Endothelial cell of umbilical vein (primary cell): Measurements from ENCODE around the gene MYT1. TPM values are rescaled to one million over a fixed set of nuclear protein-coding genes. Genes with fewer than 3 reads are reported as not detected.

Experiments used
- BruUV-seq: library from RNA; stranded (reverse); fragments of 400-500 nt; replicated peaks from 2 replicates; lab custom pipeline; 2021; lab: Mats Ljungman, UMichigan
- CTCF ChIA-PET: fragments of 300-600, 350-600 bp; sonication (Branson Sonifier 250); formaldehyde crosslinking; loops from one replicate; lab custom pipeline; 2021; ENCODE audit warnings: antibody characterized with exemption, inconsistent platforms; lab: Charles Lee
- POLR2A ChIA-PET: fragments of 300-600, 350-600 bp; sonication (Branson Sonifier 250); formaldehyde crosslinking; loops from one replicate; lab custom pipeline; 2021; ENCODE audit warnings: antibody characterized with exemption, inconsistent platforms; lab: Charles Lee
- DNase-seq: peaks from one replicate; pipeline ENCODE4 v3.0.0-alpha.2; 2011; ENCODE audit warnings: low read depth, low spot score
- FAIRE-seq: peaks from 2 replicates; lab custom pipeline; 2011; peaks lifted over from hg19 to GRCh38; lab: Jason Lieb, UNC
- H2AFZ ChIP-seq: 2 replicates; pipeline ENCODE4 v1.6.0; 2012; ENCODE audit warnings: low read depth, low read length, control low read depth, inconsistent platforms
- H3K27ac ChIP-seq: 2 replicates; pipeline ENCODE4 v1.5.1; 2011; ENCODE audit warnings: low read depth, mild to moderate bottlenecking, control low read depth, low read length, moderate library complexity; ENCODE audit not compliant: insufficient read depth
- H3K27me3 ChIP-seq, 2 experiments: 2 replicates each; pipeline versions ENCODE4 v1.6.0 to v1.6.1; 2011; ENCODE audit warnings: low read length in 2 of 2, mixed read lengths in 1 of 2; ENCODE audit not compliant: control insufficient read depth in 2 of 2, insufficient read depth in 2 of 2
- H3K36me3 ChIP-seq, 2 experiments: 2 replicates in 1 of 2; 3 replicates in 1 of 2; pipeline ENCODE4 v1.5.1; 2011; ENCODE audit warnings: low read length in 2 of 2, mild to moderate bottlenecking in 1 of 2, moderate library complexity in 1 of 2; ENCODE audit not compliant: control insufficient read depth in 2 of 2, insufficient read depth in 2 of 2; ENCODE audit errors: extremely low read depth in 1 of 2
- H3K4me1 ChIP-seq: 3 replicates; pipeline ENCODE4 v1.5.1; 2011; ENCODE audit warnings: mild to moderate bottlenecking, low read length; ENCODE audit not compliant: control insufficient read depth, insufficient read depth; ENCODE audit errors: extremely low read depth
- H3K4me2 ChIP-seq: 2 replicates; pipeline ENCODE4 v1.6.1; 2011; ENCODE audit warnings: low read length, control low read depth, mixed read lengths; ENCODE audit not compliant: insufficient read depth
- H3K4me3 ChIP-seq, 3 experiments: fragments of 200-600 bp in 1 of 3; sonication (generic), shearing (Covaris generic) in 1 of 3; replicated peaks in 1 of 3; 2 replicates each; pipeline ENCODE4 v1.5.1; 2011 to 2016; ENCODE audit warnings: control low read depth in 3 of 3, low read length in 3 of 3, mild to moderate bottlenecking in 2 of 3, inconsistent platforms in 1 of 3, low read depth in 1 of 3, moderate library complexity in 1 of 3; ENCODE audit not compliant: insufficient read depth in 1 of 3
- H3K79me2 ChIP-seq: 2 replicates; pipeline ENCODE4 v1.6.0; 2012; ENCODE audit warnings: low read length, inconsistent platforms; ENCODE audit not compliant: control insufficient read depth, insufficient read depth
- H3K9ac ChIP-seq: replicated peaks from 2 replicates; pipeline ENCODE3; 2011; ENCODE audit warnings: low read length, control low read depth; ENCODE audit not compliant: insufficient read depth; ENCODE audit errors: extremely low read depth
- H3K9me1 ChIP-seq: replicated peaks from 3 replicates; pipeline ENCODE4 v1.6.0; 2011; ENCODE audit warnings: mild to moderate bottlenecking, low read length; ENCODE audit not compliant: control insufficient read depth, insufficient read depth; ENCODE audit errors: extremely low read depth
- H3K9me3 ChIP-seq: replicated peaks from 2 replicates; pipeline ENCODE4 v1.5.1; 2012; ENCODE audit warnings: low read length, inconsistent platforms; ENCODE audit not compliant: control insufficient read depth, insufficient read depth
- H4K20me1 ChIP-seq: replicated peaks from 2 replicates; pipeline ENCODE3; 2011; ENCODE audit warnings: mild to moderate bottlenecking, low read length; ENCODE audit not compliant: control insufficient read depth, insufficient read depth; ENCODE audit errors: extremely low read depth
- EZH2 ChIP-seq: IDR thresholded peaks from 2 replicates; pipeline ENCODE4 v1.6.1; 2012; ENCODE audit warnings: borderline replicate concordance, low read depth, mild to moderate bottlenecking, moderate library complexity, low read length, inconsistent platforms; ENCODE audit not compliant: severe bottlenecking
- FOS ChIP-seq: IDR thresholded peaks from 2 replicates; pipeline ENCODE4 v1.6.1; 2011; ENCODE audit warnings: mild to moderate bottlenecking, low read length, moderate library complexity, borderline replicate concordance; ENCODE audit not compliant: insufficient read depth
- GATA2 ChIP-seq: IDR thresholded peaks from 2 replicates; pipeline ENCODE4 v1.7.0; 2011; ENCODE audit warnings: low read depth, mild to moderate bottlenecking, moderate library complexity, mixed read lengths, low read length; ENCODE audit not compliant: insufficient read length, insufficient read depth
- JUN ChIP-seq: IDR thresholded peaks from 2 replicates; pipeline ENCODE4 v1.6.1; 2011; ENCODE audit warnings: borderline replicate concordance, low read depth; ENCODE audit not compliant: insufficient read length, insufficient read depth
- MAX ChIP-seq: IDR thresholded peaks from 2 replicates; pipeline ENCODE4 v1.6.1; 2011; ENCODE audit not compliant: insufficient read depth, insufficient read length
- MYC ChIP-seq: IDR thresholded peaks from one replicate; pipeline ENCODE4 v1.6.1; 2011; ENCODE audit warnings: mild to moderate bottlenecking, low read depth, low read length
- POLR2A ChIP-seq: IDR thresholded peaks from 2 replicates; pipeline ENCODE4 v1.6.1; 2012; ENCODE audit warnings: low read depth, mild to moderate bottlenecking, control low read depth, low read length
- POLR2AphosphoS5 ChIP-seq: IDR thresholded peaks from 2 replicates; pipeline ENCODE4 v1.6.1; 2012; ENCODE audit warnings: low read depth, mild to moderate bottlenecking, control low read depth, low read length, moderate library complexity; ENCODE audit not compliant: insufficient read depth
- dilution Hi-C: fragments of 300-500 bp; cut with MboI; formaldehyde crosslinking; loops from one replicate; pipeline ENCODE4 v1.15.0; 2019; ENCODE audit warnings: low sequenced_read_pairs; ENCODE audit not compliant: extremely low pct_ligation_motif_present
- intact Hi-C: fragments of 100-400 bp; cut with micrococcal nuclease; formaldehyde crosslinking; loops from one replicate; pipeline ENCODE4 v1.10.0; 2022
- polyA plus RNA-seq, 4 experiments: library from polyadenylated mRNA; depleted of rRNA in 3 of 4; stranded (reverse) in 3 of 4; unstranded in 1 of 4; fragments of >200 nt; gene quantifications; 2 replicates each; pipeline versions ENCODE4 v1.2.1 to v1.2.3, GENCODE V29; 2011 to 2012; ENCODE audit warnings: missing spikeins in 1 of 4
- total RNA-seq: library from RNA; stranded (reverse); gene quantifications from 2 replicates; pipeline ENCODE4 v1.2.3, GENCODE V29; 2021
- TF ChIP-seq, protein P1 (sequence below), 2 donors: IDR thresholded peaks; 1 replicate in 1 of 2; 2 replicates in 1 of 2; pipeline ENCODE4 v1.5.1; 2011; ENCODE audit warnings: low read length in 2 of 2, mild to moderate bottlenecking in 2 of 2, moderate library complexity in 2 of 2, control low read depth in 1 of 2, inconsistent platforms in 1 of 2, low read depth in 1 of 2; ENCODE audit not compliant: insufficient read depth in 1 of 2; ENCODE audit errors: extremely low read depth in 1 of 2

Gene MYT1
- total and polyA plus RNA-seq, 2 donors (not counting 3 experiments of a cell fraction or from before 2014, with no cell fraction given) = not detected

- peaks cover 0 to 6% of the 10 kb centered on the region in 2 experiments for H3K27me3 ChIP-seq
- dilution Hi-C loops (no loop called here), intact Hi-C loops (no loop called here)
- FAIRE-seq (no peak), DNase-seq (no peak)
- no peaks in the 10 kb centered on the region for H3K79me2 ChIP-seq
- TF ChIP-seq FOS (no peak), EZH2 (no peak), MYC (no peak), POLR2A (no peak), MAX (no peak), GATA2 (no peak), POLR2AphosphoS5 (no peak), JUN (no peak)
- TF ChIP-seq, protein P1, sequence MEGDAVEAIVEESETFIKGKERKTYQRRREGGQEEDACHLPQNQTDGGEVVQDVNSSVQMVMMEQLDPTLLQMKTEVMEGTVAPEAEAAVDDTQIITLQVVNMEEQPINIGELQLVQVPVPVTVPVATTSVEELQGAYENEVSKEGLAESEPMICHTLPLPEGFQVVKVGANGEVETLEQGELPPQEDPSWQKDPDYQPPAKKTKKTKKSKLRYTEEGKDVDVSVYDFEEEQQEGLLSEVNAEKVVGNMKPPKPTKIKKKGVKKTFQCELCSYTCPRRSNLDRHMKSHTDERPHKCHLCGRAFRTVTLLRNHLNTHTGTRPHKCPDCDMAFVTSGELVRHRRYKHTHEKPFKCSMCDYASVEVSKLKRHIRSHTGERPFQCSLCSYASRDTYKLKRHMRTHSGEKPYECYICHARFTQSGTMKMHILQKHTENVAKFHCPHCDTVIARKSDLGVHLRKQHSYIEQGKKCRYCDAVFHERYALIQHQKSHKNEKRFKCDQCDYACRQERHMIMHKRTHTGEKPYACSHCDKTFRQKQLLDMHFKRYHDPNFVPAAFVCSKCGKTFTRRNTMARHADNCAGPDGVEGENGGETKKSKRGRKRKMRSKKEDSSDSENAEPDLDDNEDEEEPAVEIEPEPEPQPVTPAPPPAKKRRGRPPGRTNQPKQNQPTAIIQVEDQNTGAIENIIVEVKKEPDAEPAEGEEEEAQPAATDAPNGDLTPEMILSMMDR (IDR thresholded peaks at IDR 0.05; ENCODE audit: extremely low read depth in 1 of 2, insufficient read depth in 1 of 2, low read depth in 1 of 2, low read length in 2 of 2) = no peak
- H2AFZ ChIP-seq = no peak overlapping the region
- H3K27ac ChIP-seq = no peak overlapping the region
- no peaks in the 10 kb centered on the region for H3K9me3 ChIP-seq
- H3K4me1 ChIP-seq = no peaks in the 10 kb centered on the region
- H3K36me3 ChIP-seq = no peaks in the 10 kb centered on the region
- H4K20me1 ChIP-seq = no peaks in the 10 kb centered on the region
- H3K4me3 ChIP-seq = no peak overlapping the region
- no TSS peak for BruUV-seq
- no peak overlapping the region for H3K4me2 ChIP-seq
- no peaks in the 10 kb centered on the region for H3K9me1 ChIP-seq
- ChIA-PET CTCF (no interaction called here), POLR2A (no interaction called here)
- H3K9ac ChIP-seq = no peak overlapping the region
Measured at GRCh38 chr20:64130271-64130670, 34.0 kb upstream of the MYT1 start.
